ENCODE measurements around the gene ASTL. TPM values are rescaled to one million over a fixed set of nuclear protein-coding genes. Genes with fewer than 3 reads are reported as not detected.
A peak's percentile ranks its signal among the peaks of the same experiment; 100 is the strongest.

Gene ASTL
- total RNA-seq, 2 experiments from 2014 or later: 0.49 TPM; not detected in 1

DNA sequence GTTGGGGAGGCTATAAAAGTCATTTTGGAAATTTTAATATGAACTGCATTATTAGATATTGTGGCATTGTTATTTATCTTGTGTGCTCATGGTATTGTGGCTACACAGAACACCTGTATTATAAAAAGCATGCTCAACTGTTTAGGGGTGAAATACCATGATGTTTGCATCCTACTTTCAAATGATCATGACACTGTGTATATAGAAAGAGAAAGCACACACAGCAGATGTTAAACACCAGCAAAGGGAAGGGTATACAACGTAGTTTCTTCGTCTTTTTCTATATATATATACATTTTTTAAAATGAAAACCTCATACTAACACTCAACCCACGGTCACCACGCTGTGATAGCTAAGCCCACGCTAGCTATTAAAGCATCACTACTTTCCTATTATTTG lies 43.2 kb upstream of the ASTL start:
- intact Hi-C loops (cut with micrococcal nuclease; ENCODE audit: unreplicated experiment): loop anchor here (5.0 kb wide), 1 partner anchor 86 kb away; the partner anchor contains the start of genes CIAO1 and TMEM127
- Histone ChIP-seq H4K20me1 (ENCODE audit: insufficient read depth, low read length) (no peaks in the 10 kb centered on the region), H3K4me1 (ENCODE audit: insufficient read depth, low read length, poor library complexity, severe bottlenecking) (peaks cover 10% of the 10 kb centered on the region), H2AFZ (ENCODE audit: low read length) (no peak overlapping the region), H3K4me2 (ENCODE audit: low read length) (no peak overlapping the region), H3K4me3 (ENCODE audit: low read depth, low read length, poor library complexity, severe bottlenecking) (no peak overlapping the region), H3K9me3 (ENCODE audit: low read length) (no peaks in the 10 kb centered on the region), H3K36me3 (ENCODE audit: insufficient read depth, low read length) (peaks cover 38% of the 10 kb centered on the region), H3K79me2 (ENCODE audit: insufficient read depth, low read depth, low read length) (no peaks in the 10 kb centered on the region), H3K27ac (ENCODE audit: low read depth, low read length, poor library complexity, severe bottlenecking) (no peak overlapping the region), H3K9me2 (ENCODE audit: insufficient read depth, low read length) (no peaks in the 10 kb centered on the region)
- no peak for DNase-seq (ENCODE audit: low spot score)
- POLR2A ChIA-PET: interaction anchor here (0.6 kb wide), 1 partner anchor 53 kb away, joined by 4 read pairs; no protein-coding TSS in a partner anchor
- CTCF ChIA-PET (ENCODE audit: unreplicated experiment): no interaction called here
- no TSS peak for BruUV-seq (replicated peaks)
- TF ChIP-seq, protein P1, sequence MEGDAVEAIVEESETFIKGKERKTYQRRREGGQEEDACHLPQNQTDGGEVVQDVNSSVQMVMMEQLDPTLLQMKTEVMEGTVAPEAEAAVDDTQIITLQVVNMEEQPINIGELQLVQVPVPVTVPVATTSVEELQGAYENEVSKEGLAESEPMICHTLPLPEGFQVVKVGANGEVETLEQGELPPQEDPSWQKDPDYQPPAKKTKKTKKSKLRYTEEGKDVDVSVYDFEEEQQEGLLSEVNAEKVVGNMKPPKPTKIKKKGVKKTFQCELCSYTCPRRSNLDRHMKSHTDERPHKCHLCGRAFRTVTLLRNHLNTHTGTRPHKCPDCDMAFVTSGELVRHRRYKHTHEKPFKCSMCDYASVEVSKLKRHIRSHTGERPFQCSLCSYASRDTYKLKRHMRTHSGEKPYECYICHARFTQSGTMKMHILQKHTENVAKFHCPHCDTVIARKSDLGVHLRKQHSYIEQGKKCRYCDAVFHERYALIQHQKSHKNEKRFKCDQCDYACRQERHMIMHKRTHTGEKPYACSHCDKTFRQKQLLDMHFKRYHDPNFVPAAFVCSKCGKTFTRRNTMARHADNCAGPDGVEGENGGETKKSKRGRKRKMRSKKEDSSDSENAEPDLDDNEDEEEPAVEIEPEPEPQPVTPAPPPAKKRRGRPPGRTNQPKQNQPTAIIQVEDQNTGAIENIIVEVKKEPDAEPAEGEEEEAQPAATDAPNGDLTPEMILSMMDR (conservative IDR thresholded peaks at IDR 0.05; ENCODE audit: low read length): no peak

DNA sequence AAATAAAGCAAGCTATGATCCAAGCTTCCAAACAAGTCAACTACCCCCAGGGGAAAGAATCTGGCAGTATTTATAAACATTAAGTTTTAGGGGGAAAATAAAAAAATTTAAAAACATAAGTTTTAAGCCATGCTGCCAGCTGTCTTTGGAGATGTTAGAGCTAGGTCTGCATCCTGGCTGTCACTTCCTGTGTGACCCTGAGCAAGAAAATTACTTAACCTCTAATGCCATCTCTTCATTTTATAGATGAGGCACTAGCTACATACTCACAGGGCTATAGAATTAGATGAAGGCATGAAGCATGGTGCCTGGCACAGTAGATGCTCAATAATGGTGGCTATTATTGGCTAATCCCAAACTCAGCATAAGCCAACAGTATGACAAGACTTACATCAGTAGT lies 42.2 kb upstream of the ASTL start:
- H2AFZ ChIP-seq (ENCODE audit: low read length): no peak overlapping the region
- TF ChIP-seq, protein P1 (conservative IDR thresholded peaks at IDR 0.05; ENCODE audit: low read length): no peak
- no peak for TF ChIP-seq EZH2phosphoT487 (IDR thresholded peaks at IDR 0.05; ENCODE audit: borderline replicate concordance, low read depth, low read length)
- BruUV-seq (replicated peaks): no TSS peak
- ChIA-PET POLR2A (interaction anchor here (1.0 to 1.3 kb wide), 3 partner anchors 11 to 53 kb away, joined by 3 to 5 read pairs (median 3); no protein-coding TSS in a partner anchor), CTCF (ENCODE audit: unreplicated experiment) (interaction anchor here (0.9 kb wide), 1 partner anchor 17 kb away, joined by 3 read pairs; no protein-coding TSS in a partner anchor)
- H4K20me1 ChIP-seq (ENCODE audit: insufficient read depth, low read length): no peaks in the 10 kb centered on the region
- no peaks in the 10 kb centered on the region for H3K79me2 ChIP-seq (ENCODE audit: insufficient read depth, low read depth, low read length)
- DNase-seq (ENCODE audit: low spot score): peak; percentile 25
- no peak overlapping the region for H3K27ac ChIP-seq (ENCODE audit: low read depth, low read length, poor library complexity, severe bottlenecking)
- H3K9me2 ChIP-seq (ENCODE audit: insufficient read depth, low read length): no peaks in the 10 kb centered on the region
- intact Hi-C loops (cut with micrococcal nuclease; ENCODE audit: unreplicated experiment): loop anchor here (5.0 kb wide), 1 partner anchor 87 kb away; the partner anchor contains the start of genes CIAO1 and TMEM127
- no peak overlapping the region for H3K4me2 ChIP-seq (ENCODE audit: low read length)
- H3K4me1 ChIP-seq (ENCODE audit: insufficient read depth, low read length, poor library complexity, severe bottlenecking): peaks cover 10% of the 10 kb centered on the region
- peaks cover 28% of the 10 kb centered on the region for H3K36me3 ChIP-seq (ENCODE audit: insufficient read depth, low read length)
- no peak overlapping the region for H3K4me3 ChIP-seq (ENCODE audit: low read depth, low read length, poor library complexity, severe bottlenecking)
- no peaks in the 10 kb centered on the region for H3K9me3 ChIP-seq (ENCODE audit: low read length)

DNA sequence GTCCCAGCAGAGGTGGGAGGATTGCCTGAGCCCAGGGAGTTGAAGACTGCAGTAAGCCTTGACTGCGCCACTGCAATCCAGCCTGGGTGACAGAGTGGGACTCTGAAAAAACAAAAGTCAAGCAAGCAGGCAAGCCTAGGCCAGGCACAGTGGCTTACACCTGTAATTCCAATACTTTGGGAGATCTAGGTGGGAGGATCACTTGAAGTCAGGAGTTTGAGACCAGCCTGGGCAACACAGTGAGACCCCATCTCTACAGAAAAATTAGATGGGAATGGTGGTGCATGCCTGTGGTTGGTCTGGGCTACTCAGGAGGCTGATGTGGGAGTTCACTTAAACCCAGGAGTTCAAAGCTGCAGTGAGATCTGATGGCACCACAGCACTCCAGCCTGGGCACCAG lies 41.7 kb upstream of the ASTL start:
- H3K4me3 ChIP-seq (ENCODE audit: low read depth, low read length, poor library complexity, severe bottlenecking): no peak overlapping the region
- no peak for DNase-seq (ENCODE audit: low spot score)
- TF ChIP-seq EZH2phosphoT487 (IDR thresholded peaks at IDR 0.05; ENCODE audit: borderline replicate concordance, low read depth, low read length): no peak
- TF ChIP-seq, protein P1 (conservative IDR thresholded peaks at IDR 0.05; ENCODE audit: low read length): no peak
- no peak overlapping the region for H3K4me2 ChIP-seq (ENCODE audit: low read length)
- peaks cover 10% of the 10 kb centered on the region for H3K4me1 ChIP-seq (ENCODE audit: insufficient read depth, low read length, poor library complexity, severe bottlenecking)
- H3K9me3 ChIP-seq (ENCODE audit: low read length): no peaks in the 10 kb centered on the region
- peaks cover 23% of the 10 kb centered on the region for H3K36me3 ChIP-seq (ENCODE audit: insufficient read depth, low read length)
- CTCF ChIA-PET (ENCODE audit: unreplicated experiment): interaction anchor here (0.9 kb wide), 1 partner anchor 16 kb away, joined by 3 read pairs; no protein-coding TSS in a partner anchor
- no peaks in the 10 kb centered on the region for H3K9me2 ChIP-seq (ENCODE audit: insufficient read depth, low read length)
- H3K27ac ChIP-seq (ENCODE audit: low read depth, low read length, poor library complexity, severe bottlenecking): no peak overlapping the region
- intact Hi-C loops (cut with micrococcal nuclease; ENCODE audit: unreplicated experiment): loop anchor here (5.0 kb wide), 1 partner anchor 87 kb away; the partner anchor contains the start of genes CIAO1 and TMEM127
- no peaks in the 10 kb centered on the region for H3K79me2 ChIP-seq (ENCODE audit: insufficient read depth, low read depth, low read length)
- H2AFZ ChIP-seq (ENCODE audit: low read length): no peak overlapping the region
- BruUV-seq (replicated peaks): no TSS peak
- H4K20me1 ChIP-seq (ENCODE audit: insufficient read depth, low read length): no peaks in the 10 kb centered on the region
- POLR2A ChIA-PET: interaction anchor here (1.0 to 1.3 kb wide), 3 partner anchors 11 to 53 kb away, joined by 3 to 5 read pairs (median 3); no protein-coding TSS in a partner anchor
